GM19043 (cell line): Measurements from ENCODE around the gene MAN1A1.

Source experiments
- ATAC-seq: cut with Tn5 transposase; IDR thresholded peaks from one replicate; pipeline ENCODE4 v1.9.1; 2021; ENCODE audit warnings: low read depth; ENCODE audit not compliant: unreplicated experiment

MAN1A1 gene

GRCh38 chr6:119241111-119241465 lies 108.5 kb downstream of the MAN1A1 start:
- peak; percentile 84 for ATAC-seq

- ATAC-seq = peak; percentile 58
Measured at GRCh38 chr6:119240257-119241110, 109.1 kb downstream of the MAN1A1 start.

GRCh38 chr6:119237177-119237715 lies 112.3 kb downstream of the MAN1A1 start:
- ATAC-seq = no peak

GRCh38 chr6:119234941-119235340 lies 114.6 kb downstream of the MAN1A1 start:
- ATAC-seq = no peak

- ATAC-seq = no peak
Measured at GRCh38 chr6:119234457-119234856, 115.1 kb downstream of the MAN1A1 start.

- no peak for ATAC-seq
Measured at GRCh38 chr6:119233312-119233984, 116.1 kb downstream of the MAN1A1 start.

- ATAC-seq = no peak
Measured at GRCh38 chr6:119231394-119231793, 118.2 kb downstream of the MAN1A1 start.

- no peak for ATAC-seq
Measured at GRCh38 chr6:119230160-119230559, 119.4 kb downstream of the MAN1A1 start.

GRCh38 chr6:119227377-119227776 lies 122.2 kb downstream of the MAN1A1 start:
- ATAC-seq = no peak

- ATAC-seq = no peak
Measured at GRCh38 chr6:119226089-119226488, 123.5 kb downstream of the MAN1A1 start.

- ATAC-seq = no peak
Measured at GRCh38 chr6:119224095-119224701, 125.4 kb downstream of the MAN1A1 start.

- ATAC-seq = no peak
Measured at GRCh38 chr6:119220452-119220851, 129.1 kb downstream of the MAN1A1 start.

GRCh38 chr6:119218548-119218947 lies 131.0 kb downstream of the MAN1A1 start:
- ATAC-seq = no peak

- no peak for ATAC-seq
Measured at GRCh38 chr6:119215885-119216590, 133.5 kb downstream of the MAN1A1 start.

GRCh38 chr6:119215309-119215708 lies 134.3 kb downstream of the MAN1A1 start:
- ATAC-seq = no peak

- no peak for ATAC-seq
Measured at GRCh38 chr6:119210596-119210995, 139.0 kb downstream of the MAN1A1 start.

- ATAC-seq = no peak
Measured at GRCh38 chr6:119209452-119210205, 139.9 kb downstream of the MAN1A1 start.

GRCh38 chr6:119207971-119208725 lies 141.4 kb downstream of the MAN1A1 start:
- no peak for ATAC-seq

- no peak for ATAC-seq
Measured at GRCh38 chr6:119207327-119207726, 142.2 kb downstream of the MAN1A1 start.
